AG04450 (cell line): ENCODE results near the gene ROBO3. TPM values are rescaled to one million over a fixed set of nuclear protein-coding genes. Genes with fewer than 3 reads are reported as not detected.

Source experiments
- CTCF ChIA-PET: fragments of 300-600, 350-600 bp; formaldehyde crosslinking; extraction: SDS; loops from one replicate; lab custom pipeline; 2022; ENCODE audit warnings: antibody characterized with exemption, inconsistent platforms; lab: Charles Lee
- POLR2A ChIA-PET: fragments of 350-600 bp; formaldehyde crosslinking; extraction: SDS; loops from one replicate; lab custom pipeline; 2021; ENCODE audit warnings: antibody characterized with exemption, inconsistent platforms; lab: Yijun Ruan, JAX
- DNase-seq: peaks from one replicate; pipeline ENCODE4 v3.0.0-alpha.2; 2011; ENCODE audit warnings: low read depth, low spot score
- H3K27ac ChIP-seq: one replicate; pipeline ENCODE4 v1.5.1; 2012; ENCODE audit warnings: low read depth, low read length, control low read depth
- H3K27me3 ChIP-seq: one replicate; pipeline ENCODE4 v1.6.0; 2012; ENCODE audit warnings: low read length; ENCODE audit not compliant: control insufficient read depth, insufficient read depth
- H3K4me3 ChIP-seq: 2 replicates; pipeline ENCODE4 v1.5.1; 2011; ENCODE audit warnings: mild to moderate bottlenecking, low read depth, low read length, control low read depth
- H3K9me3 ChIP-seq: 2 replicates; pipeline ENCODE4 v1.5.1; 2012; ENCODE audit warnings: low read length; ENCODE audit not compliant: control insufficient read depth, insufficient read depth
- CTCF ChIP-seq: IDR thresholded peaks from 2 replicates; pipeline ENCODE4 v1.5.1; 2011; ENCODE audit warnings: low read depth, low read length, control low read depth, inconsistent platforms
- polyA plus RNA-seq: library from polyadenylated mRNA; depleted of rRNA; stranded (reverse); fragments of >200 nt; gene quantifications from 2 replicates; pipeline ENCODE4 v1.2.3, GENCODE V29; 2011

Gene ROBO3
- polyA plus RNA-seq, 1 experiment: 28.9 TPM

- no peak for TF ChIP-seq CTCF
- Histone ChIP-seq H3K27ac (no peak overlapping the region), H3K9me3 (no peaks in the 10 kb centered on the region; the same call in 1 of the 2 replicates), H3K4me3 (no peak overlapping the region), H3K27me3 (no peaks in the 10 kb centered on the region)
- ChIA-PET POLR2A (no interaction called here), CTCF (no interaction called here)
- DNase-seq: no peak
These were observed 28.7 kb downstream of the ROBO3 start for GRCh38 chr11:124893781-124894401.

- Histone ChIP-seq H3K27me3 (no peaks in the 10 kb centered on the region), H3K4me3 (no peak overlapping the region), H3K9me3 (no peaks in the 10 kb centered on the region; the same call in 1 of the 2 replicates), H3K27ac (no peak overlapping the region)
- POLR2A ChIA-PET: interaction anchor here (1.0 kb wide), 1 partner anchor 8 kb away, joined by 4 read pairs; no protein-coding TSS in a partner anchor
- TF ChIP-seq CTCF: no peak
- CTCF ChIA-PET: interaction anchor here (1.1 kb wide), 1 partner anchor 18 kb away, joined by 6 read pairs; no protein-coding TSS in a partner anchor
- DNase-seq: no peak
These were observed 29.6 kb downstream of the ROBO3 start for GRCh38 chr11:124894606-124895430.

GRCh38 chr11:124895471-124895971 lies 30.3 kb downstream of the ROBO3 start:
- POLR2A ChIA-PET: interaction anchor here (1.0 kb wide), 1 partner anchor 8 kb away, joined by 4 read pairs; no protein-coding TSS in a partner anchor
- no peak for TF ChIP-seq CTCF
- Histone ChIP-seq H3K27ac (no peak overlapping the region), H3K27me3 (no peaks in the 10 kb centered on the region), H3K9me3 (no peaks in the 10 kb centered on the region; the same call in 1 of the 2 replicates), H3K4me3 (no peak overlapping the region)
- CTCF ChIA-PET: interaction anchor here (1.1 kb wide), 2 partner anchors 15 to 19 kb away, joined by 3 to 6 read pairs; no protein-coding TSS in a partner anchor
- no peak for DNase-seq

GRCh38 chr11:124896071-124896750 lies 31.0 kb downstream of the ROBO3 start:
- H3K27ac ChIP-seq: no peak overlapping the region
- no peaks in the 10 kb centered on the region for H3K27me3 ChIP-seq
- DNase-seq: no peak
- ChIA-PET CTCF (interaction anchor here (1.1 to 3.8 kb wide), 3 partner anchors 16 to 20 kb away, joined by 3 to 35 read pairs (median 6); no protein-coding TSS in a partner anchor), POLR2A (interaction anchor here (1.0 kb wide), 1 partner anchor 9 kb away, joined by 4 read pairs; no protein-coding TSS in a partner anchor)
- no peak overlapping the region for H3K4me3 ChIP-seq
- H3K9me3 ChIP-seq: no peaks in the 10 kb centered on the region; the same call in 1 of the 2 replicates
- TF ChIP-seq CTCF: no peak
